Gastrocnemius medialis (tissue), 4 donors: ENCODE data around the gene CALU. TPM values are rescaled to one million over a fixed set of nuclear protein-coding genes. Genes with fewer than 3 reads are reported as not detected.
A peak's percentile ranks its signal among the peaks of the same experiment; 100 is the strongest.

Experiments used
- ATAC-seq, 2 donors: fragments of 150-250 bp; one replicate each; pipeline ENCODE4 v1.9.1; 2016
- DNase-seq, 2 donors: peaks; one replicate each; pipeline ENCODE4 v3.0.0-alpha.2; 2019
- H3K27ac ChIP-seq, 4 donors: fragments of 200-600 bp; sonication (generic); 1 replicate in 1 of 4; 2 replicates in 3 of 4; pipeline ENCODE4 v1.5.1; 2016 to 2018; ENCODE audit warnings: mild to moderate bottlenecking in 2 of 4, moderate library complexity in 1 of 4
- H3K27me3 ChIP-seq, 3 donors: fragments of 200-600 bp; sonication (generic) in 2 of 3; 1 replicate in 1 of 3; 2 replicates in 2 of 3; pipeline versions ENCODE4 v1.5.1 to v1.6.0; 2016 to 2019; ENCODE audit warnings: mild to moderate bottlenecking in 1 of 3, moderate library complexity in 1 of 3
- H3K36me3 ChIP-seq, 2 donors: fragments of 200-600 bp; sonication (generic) in 1 of 2; one replicate each; pipeline ENCODE4 v1.5.1; 2017 to 2018
- H3K4me1 ChIP-seq, 2 donors: fragments of 200-600 bp; sonication (generic) in 1 of 2; one replicate each; pipeline ENCODE4 v1.5.1; 2016 to 2017; ENCODE audit warnings: mild to moderate bottlenecking in 2 of 2
- H3K4me3 ChIP-seq, 4 donors: fragments of 200-600 bp; sonication (generic) in 3 of 4; 1 replicate in 1 of 4; 2 replicates in 3 of 4; pipeline ENCODE4 v1.5.1; 2016 to 2019; ENCODE audit warnings: mild to moderate bottlenecking in 2 of 4
- H3K9me3 ChIP-seq, 3 donors: fragments of 200-600 bp; sonication (generic) in 2 of 3; 1 replicate in 1 of 3; 2 replicates in 2 of 3; pipeline ENCODE4 v1.5.1; 2016 to 2019
- POLR2A ChIP-seq, 2 donors: fragments of 450-650 bp; IDR thresholded peaks; one replicate each; pipeline ENCODE4 v1.6.1; 2017; ENCODE audit warnings: antibody characterized with exemption in 2 of 2, mild to moderate bottlenecking in 2 of 2, moderate library complexity in 2 of 2
- in situ Hi-C, 4 donors: fragments of 200-750 bp; cut with MboI; loops; one replicate each; pipeline versions ENCODE4 v1.15.0 to v1.8.0; 2017; ENCODE audit warnings: low sequenced_read_pairs in 4 of 4
- intact Hi-C: fragments of 100-400 bp; cut with DNase I; formaldehyde crosslinking; loops from one replicate; pipeline ENCODE4 v1.15.1; 2023; ENCODE audit warnings: low total_unique reads
- total RNA-seq, 4 donors: library from RNA; depleted of rRNA; stranded (reverse); fragments of >200 nt; gene quantifications; one replicate each; pipeline versions ENCODE4 v1.1.0 to v1.2.3, GENCODE V29; 2016
- TF ChIP-seq, protein P1 (sequence below), 5 experiments: fragments of 450-650 bp in 3 of 5; fragments of 200-600 bp in 2 of 5; sonication (generic) in 2 of 5; IDR thresholded peaks in 4 of 5; conservative IDR thresholded peaks in 1 of 5; 1 replicate in 4 of 5; 2 replicates in 1 of 5; pipeline ENCODE4 v1.5.1; 2016 to 2019; ENCODE audit warnings: antibody characterized with exemption in 5 of 5, mild to moderate bottlenecking in 3 of 5, moderate library complexity in 3 of 5

Gene CALU
- total RNA-seq, 4 donors from 2014 or later, result 40.1 to 115 (median 90.6) TPM

DNA sequence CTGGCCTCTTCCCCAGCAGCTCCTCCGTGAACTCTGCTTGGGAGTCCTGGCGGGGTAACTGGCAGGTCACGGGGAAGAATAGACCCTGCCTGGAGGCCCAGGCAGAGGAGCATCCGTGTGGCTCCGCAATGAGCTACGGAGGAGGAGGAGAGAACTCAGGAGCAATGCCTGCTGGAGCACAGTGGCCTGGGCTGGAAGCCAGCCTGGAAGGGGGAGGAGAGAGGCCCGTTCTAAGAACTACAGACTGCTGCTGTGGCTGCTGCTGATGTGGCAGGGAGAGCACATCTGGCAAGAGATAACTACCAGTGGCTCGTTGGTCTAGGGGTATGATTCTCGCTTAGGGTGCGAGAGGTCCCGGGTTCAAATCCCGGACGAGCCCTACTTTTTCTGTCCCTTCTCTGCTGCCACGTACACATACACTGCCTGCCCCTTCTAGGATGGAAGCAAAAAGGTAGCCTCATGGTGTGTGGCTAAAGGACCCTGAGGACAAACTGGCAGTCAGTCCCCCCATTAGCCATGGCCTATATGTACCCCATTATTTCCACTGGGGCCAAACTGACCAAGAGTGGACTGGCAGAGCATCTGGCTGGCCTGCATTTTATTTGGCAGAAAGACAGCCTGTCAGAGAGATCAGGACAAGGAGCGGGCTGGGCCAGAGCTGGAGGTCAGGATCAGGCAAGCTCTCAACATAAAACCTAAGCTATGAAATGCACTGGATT lies 44.1 kb downstream of the CALU start:
- DNase-seq, result peak in 1 of 2 donors; percentile 50
- in situ Hi-C loops, result loop anchor here in 2 of 4 donors (10.0 to 25.0 kb wide), 2 partner anchors 91 to 104 kb away; no protein-coding TSS in a partner anchor
- ATAC-seq, result peak in 1 of 2 donors; percentile 70
- no peaks in the 10 kb centered on the region for H3K4me1 ChIP-seq
- H3K27me3 ChIP-seq, result no peaks in the 10 kb centered on the region
- intact Hi-C loops, result no loop called here
- no peaks in the 10 kb centered on the region for H3K9me3 ChIP-seq
- H3K36me3 ChIP-seq, result no peaks in the 10 kb centered on the region
- TF ChIP-seq, protein P1, sequence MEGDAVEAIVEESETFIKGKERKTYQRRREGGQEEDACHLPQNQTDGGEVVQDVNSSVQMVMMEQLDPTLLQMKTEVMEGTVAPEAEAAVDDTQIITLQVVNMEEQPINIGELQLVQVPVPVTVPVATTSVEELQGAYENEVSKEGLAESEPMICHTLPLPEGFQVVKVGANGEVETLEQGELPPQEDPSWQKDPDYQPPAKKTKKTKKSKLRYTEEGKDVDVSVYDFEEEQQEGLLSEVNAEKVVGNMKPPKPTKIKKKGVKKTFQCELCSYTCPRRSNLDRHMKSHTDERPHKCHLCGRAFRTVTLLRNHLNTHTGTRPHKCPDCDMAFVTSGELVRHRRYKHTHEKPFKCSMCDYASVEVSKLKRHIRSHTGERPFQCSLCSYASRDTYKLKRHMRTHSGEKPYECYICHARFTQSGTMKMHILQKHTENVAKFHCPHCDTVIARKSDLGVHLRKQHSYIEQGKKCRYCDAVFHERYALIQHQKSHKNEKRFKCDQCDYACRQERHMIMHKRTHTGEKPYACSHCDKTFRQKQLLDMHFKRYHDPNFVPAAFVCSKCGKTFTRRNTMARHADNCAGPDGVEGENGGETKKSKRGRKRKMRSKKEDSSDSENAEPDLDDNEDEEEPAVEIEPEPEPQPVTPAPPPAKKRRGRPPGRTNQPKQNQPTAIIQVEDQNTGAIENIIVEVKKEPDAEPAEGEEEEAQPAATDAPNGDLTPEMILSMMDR (IDR thresholded peaks at IDR 0.05 in 4 of 5, conservative IDR thresholded peaks at IDR 0.05 in 1 of 5), result no peak
- TF ChIP-seq POLR2A (IDR thresholded peaks at IDR 0.05), result no peak
- H3K4me3 ChIP-seq, result no peak overlapping the region
- H3K27ac ChIP-seq, result no peak overlapping the region

DNA sequence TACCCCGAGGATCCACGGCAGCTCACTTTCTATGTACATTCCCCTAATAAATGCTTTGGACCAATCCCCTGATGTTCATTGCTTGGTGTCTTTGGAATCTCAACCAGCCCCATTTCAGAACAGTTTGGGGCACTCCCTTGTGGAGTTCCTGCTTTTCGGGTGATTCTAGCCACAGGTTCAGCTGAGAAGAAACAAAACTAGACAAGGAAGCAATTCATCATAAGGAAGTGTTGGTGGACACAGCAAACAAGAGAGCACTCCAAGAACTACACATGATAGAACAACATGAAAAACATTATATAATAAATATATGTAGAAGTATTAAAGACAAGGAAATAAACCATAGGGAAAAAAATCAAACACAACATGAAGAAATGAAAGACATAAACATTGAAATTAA lies 46.6 kb downstream of the CALU start:
- peaks cover 0 to 3% of the 10 kb centered on the region in 2 donors for H3K4me1 ChIP-seq
- in situ Hi-C loops (loop anchor here in 2 of 4 donors (10.0 to 25.0 kb wide), 2 partner anchors 89 to 102 kb away; no protein-coding TSS in a partner anchor), intact Hi-C loops (no loop called here)
- H3K9me3 ChIP-seq, result no peaks in the 10 kb centered on the region
- ATAC-seq (no peak), DNase-seq (no peak)
- H3K4me3 ChIP-seq, result no peak overlapping the region
- no peak overlapping the region for H3K27ac ChIP-seq
- H3K36me3 ChIP-seq, result no peaks in the 10 kb centered on the region
- no peaks in the 10 kb centered on the region for H3K27me3 ChIP-seq
- no peak for TF ChIP-seq POLR2A (IDR thresholded peaks at IDR 0.05)

DNA sequence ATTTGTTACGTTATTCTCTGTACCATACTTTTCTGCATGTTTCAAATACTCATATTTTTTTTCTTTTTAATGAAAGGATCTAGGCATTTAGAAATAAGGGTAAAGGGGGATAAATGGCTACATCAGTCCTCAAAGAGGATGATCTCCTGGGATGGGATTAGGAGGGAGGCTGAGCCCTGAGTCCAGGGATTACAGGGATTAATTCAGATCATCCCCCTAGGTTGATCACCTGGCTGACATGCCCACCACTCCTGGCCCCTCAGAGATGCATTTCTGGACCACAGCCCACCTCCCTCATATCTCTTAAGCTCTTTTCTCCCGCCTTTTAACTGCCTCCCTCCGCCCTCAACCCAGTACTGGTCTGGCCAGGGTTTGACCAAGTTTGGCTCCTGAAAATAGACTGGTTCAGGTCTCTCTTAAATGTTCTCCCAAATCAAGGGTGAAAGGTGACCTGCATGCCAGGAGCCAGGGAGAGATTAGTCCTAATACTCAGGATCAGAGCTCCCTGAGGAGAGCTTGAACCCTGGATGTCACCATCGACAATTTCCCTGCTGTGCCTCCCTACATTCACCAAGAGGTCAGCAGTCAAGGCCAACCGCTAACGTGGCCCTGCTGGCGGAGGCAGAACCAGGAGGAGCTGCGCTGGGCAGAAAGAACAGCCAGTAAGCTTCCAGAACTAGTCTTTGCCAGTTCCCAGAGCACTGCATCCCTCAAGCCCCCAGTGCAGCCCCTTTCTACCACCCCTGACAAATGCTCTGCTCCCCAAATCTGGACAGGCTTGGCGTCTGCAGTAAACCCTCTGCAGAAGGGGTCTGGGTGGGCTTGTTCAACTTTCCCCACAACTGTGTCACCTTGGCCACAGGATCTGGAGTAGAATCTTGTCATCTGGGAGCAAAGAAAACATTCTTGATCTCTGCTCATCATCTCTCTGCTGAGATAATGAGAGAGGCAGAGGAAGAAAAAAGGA lies 49.6 kb downstream of the CALU start:
- no peak for DNase-seq
- ATAC-seq, result no peak
- in situ Hi-C loops, result loop anchor here in 2 of 4 donors (10.0 to 25.0 kb wide), 2 partner anchors 86 to 99 kb away; no protein-coding TSS in a partner anchor
- Histone ChIP-seq H3K36me3 (no peaks in the 10 kb centered on the region), H3K4me1 (peaks cover 14 to 22% of the 10 kb centered on the region in 2 donors), H3K4me3 (no peak overlapping the region), H3K9me3 (no peaks in the 10 kb centered on the region), H3K27me3 (no peaks in the 10 kb centered on the region), H3K27ac (no peak overlapping the region)
- intact Hi-C loops, result no loop called here
- TF ChIP-seq POLR2A (IDR thresholded peaks at IDR 0.05), result no peak
- TF ChIP-seq, protein P1 (IDR thresholded peaks at IDR 0.05 in 4 of 5, conservative IDR thresholded peaks at IDR 0.05 in 1 of 5), result no peak

DNA sequence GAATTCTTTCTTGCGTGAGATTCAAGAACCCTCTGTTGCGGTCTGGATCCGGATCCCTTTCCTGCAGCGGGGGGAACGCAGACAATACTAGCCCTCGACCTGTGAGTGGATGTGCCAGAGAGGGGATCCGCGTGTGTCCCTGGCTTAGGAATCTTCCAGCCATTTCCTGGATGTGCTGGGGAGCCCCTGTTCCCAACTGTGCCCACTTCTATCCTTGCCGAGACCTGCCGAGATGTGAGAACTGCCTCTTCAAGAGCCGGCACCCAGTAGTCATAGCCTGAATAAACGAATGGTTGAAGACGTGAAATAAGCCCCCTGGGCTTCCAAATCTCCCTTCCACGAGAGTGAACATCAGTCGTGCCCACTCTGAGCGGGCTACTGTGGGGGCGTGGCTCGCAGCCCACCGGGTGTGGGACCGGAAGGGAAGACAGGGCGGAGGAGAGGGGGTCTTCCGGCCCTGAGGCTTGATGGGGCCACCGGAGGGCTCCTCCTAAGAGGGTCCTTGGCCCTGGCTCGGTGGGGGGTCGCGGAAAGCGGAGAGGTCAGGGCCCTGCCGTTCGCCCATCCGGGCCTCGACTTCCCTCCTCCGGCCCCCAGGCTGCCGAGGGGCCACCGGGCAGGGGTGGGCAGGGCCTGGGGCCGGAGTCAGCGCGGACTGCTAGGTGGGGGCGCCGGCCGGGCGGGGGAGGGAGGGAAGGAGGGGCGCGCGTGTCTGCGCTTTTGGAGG lies 51.3 kb downstream of the CALU start:
- H3K9me3 ChIP-seq, result no peaks in the 10 kb centered on the region
- peak overlapping the region; percentile 69 to 82 (median 74) for H3K4me3 ChIP-seq
- TF ChIP-seq, protein P1 (IDR thresholded peaks at IDR 0.05 in 4 of 5, conservative IDR thresholded peaks at IDR 0.05 in 1 of 5), result no peak
- TF ChIP-seq POLR2A (IDR thresholded peaks at IDR 0.05), result no peak
- peak in 1 of 2 donors; percentile 4 for ATAC-seq
- DNase-seq, result no peak
- H3K36me3 ChIP-seq, result no peaks in the 10 kb centered on the region
- intact Hi-C loops, result no loop called here
- in situ Hi-C loops, result loop anchor here in 3 of 4 donors (10.0 to 25.0 kb wide), 3 partner anchors 84 to 97 kb away; no protein-coding TSS in a partner anchor
- peak overlapping the region; percentile 48 to 72 (median 56) for H3K27ac ChIP-seq
- H3K27me3 ChIP-seq, result no peaks in the 10 kb centered on the region
- H3K4me1 ChIP-seq, result peaks cover 14 to 30% of the 10 kb centered on the region in 2 donors
